Stimulated activated naive CD8-positive, alpha-beta T cell treated with anti-CD3 and anti-CD28 coated beads, Interleukin-15, Interleukin-2, amounts not matched to agents 100 ng/mL and 50 ng/mL, for 24 hours (primary cell): ENCODE results near the gene AGPAT2.
A peak's percentile ranks its signal among the peaks of the same experiment; 100 is the strongest.

Experiments used
- H3K27ac Mint-ChIP-seq: one replicate; pipeline ENCODE4 v1.8.0; 2021; ENCODE audit warnings: mild to moderate bottlenecking, mixed read lengths
- H3K27me3 Mint-ChIP-seq: one replicate; pipeline ENCODE4 v1.8.0; 2021; ENCODE audit warnings: mixed read lengths
- H3K36me3 Mint-ChIP-seq: one replicate; pipeline ENCODE4 v1.8.0; 2021; ENCODE audit warnings: low read depth, mixed read lengths
- H3K4me1 Mint-ChIP-seq: one replicate; pipeline ENCODE4 v1.8.0; 2021; ENCODE audit warnings: low read depth, mixed read lengths
- H3K4me3 Mint-ChIP-seq: one replicate; pipeline ENCODE4 v1.8.0; 2021; ENCODE audit warnings: mild to moderate bottlenecking, mixed read lengths
- H3K9me3 Mint-ChIP-seq: one replicate; pipeline ENCODE4 v1.8.0; 2021; ENCODE audit warnings: mixed read lengths

The AGPAT2 gene

DNA sequence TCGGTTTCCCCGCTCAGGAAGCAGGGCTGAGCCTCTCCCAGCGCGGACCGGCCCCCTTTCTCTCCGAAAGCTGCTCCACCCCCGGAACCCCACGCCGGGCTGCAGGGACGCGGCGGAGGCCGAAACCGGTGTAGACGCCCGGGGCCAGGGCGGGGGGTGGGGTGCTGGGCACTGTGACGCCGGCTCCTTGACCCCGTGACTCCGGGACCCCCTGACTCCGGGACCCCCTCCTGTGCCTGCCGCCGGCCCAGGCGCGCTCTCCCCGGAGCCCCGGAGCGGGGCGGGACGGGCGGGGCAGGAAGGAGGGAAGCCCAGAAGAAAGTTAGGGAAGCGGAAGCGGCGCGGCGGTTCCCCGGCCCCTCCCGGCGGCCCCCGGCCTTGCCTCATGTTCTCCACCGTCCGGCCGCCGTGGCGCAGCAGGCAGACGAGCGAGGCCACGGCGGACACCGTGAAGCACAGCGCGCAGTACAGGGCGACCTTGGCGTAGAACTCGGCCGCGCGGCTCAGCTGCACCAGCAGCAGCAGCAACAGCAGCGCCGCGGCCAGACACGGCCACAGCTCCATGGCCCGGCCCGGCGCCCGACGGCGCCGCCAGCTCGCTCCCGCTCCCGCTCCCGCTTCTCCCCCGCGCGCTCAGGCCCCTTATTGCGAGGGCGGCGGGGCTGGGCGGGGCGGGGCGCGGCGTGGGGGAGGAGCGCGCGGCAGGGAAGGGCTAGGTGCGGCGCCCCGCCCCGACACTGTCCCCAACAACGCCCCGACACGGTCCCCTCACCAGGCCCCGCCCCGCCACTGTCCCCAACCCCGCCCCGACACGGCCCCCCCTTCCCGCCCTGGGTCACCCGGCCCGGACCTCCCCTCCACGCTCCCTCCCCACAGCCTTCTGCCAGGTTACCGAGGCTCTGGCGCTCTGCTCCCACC, at the start of gene AGPAT2:
AGPAT2 (minus strand) TSS at position 664 of the 918 bp plus-strand sequence; CDS start at position 564, 100 bp downstream.
- no peaks in the 10 kb centered on the region for H3K4me1 Mint-ChIP-seq
- H3K4me3 Mint-ChIP-seq, result peak within 1 kb of the TSS; percentile 76
- H3K27me3 Mint-ChIP-seq, result no peaks in the 10 kb centered on the region
- no peaks in the 10 kb centered on the region for H3K9me3 Mint-ChIP-seq
- H3K27ac Mint-ChIP-seq, result no peak within 1 kb of the TSS
- H3K36me3 Mint-ChIP-seq, result no peaks in the 10 kb centered on the region

GRCh38 chr9:136735812-136736480, 48.7 kb upstream of the AGPAT2 start:
- no peak overlapping the region for H3K4me3 Mint-ChIP-seq
- H3K36me3 Mint-ChIP-seq, result no peaks in the 10 kb centered on the region
- no peak overlapping the region for H3K27ac Mint-ChIP-seq
- H3K27me3 Mint-ChIP-seq, result no peaks in the 10 kb centered on the region
- peaks cover 33% of the 10 kb centered on the region for H3K4me1 Mint-ChIP-seq
- no peaks in the 10 kb centered on the region for H3K9me3 Mint-ChIP-seq

DNA sequence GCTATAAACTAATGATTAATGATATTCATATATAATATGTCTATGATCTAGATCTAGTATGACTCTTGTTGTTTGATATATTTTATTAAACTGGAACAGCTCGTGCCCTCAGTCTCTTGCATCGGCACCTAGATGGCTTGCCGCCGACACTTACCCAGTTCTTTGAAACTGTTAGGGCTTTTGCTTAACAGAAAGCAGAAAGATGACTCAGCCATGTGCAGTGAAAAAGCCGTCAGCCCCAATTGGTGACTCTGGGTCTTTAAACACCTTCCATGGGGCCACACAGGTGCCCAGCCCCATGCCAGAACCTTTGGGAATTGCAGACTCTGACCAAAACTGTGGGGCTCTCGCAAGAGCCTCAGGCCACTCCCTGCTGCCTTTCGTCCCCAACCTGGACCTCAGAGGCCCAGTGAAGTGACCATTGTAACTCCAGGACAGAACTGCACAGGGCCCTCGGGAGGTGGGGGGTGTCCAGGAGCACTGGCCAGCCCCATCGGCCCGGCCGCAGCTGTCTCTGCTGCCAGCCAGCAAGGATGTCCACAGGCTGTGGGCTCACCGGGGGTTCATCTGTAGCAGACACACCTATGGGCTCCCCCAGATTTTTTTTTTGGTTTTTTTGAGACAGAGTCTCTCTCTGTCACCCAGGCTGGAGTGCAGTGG, 47.7 kb upstream of the AGPAT2 start:
- Mint-ChIP-seq H3K36me3 (no peaks in the 10 kb centered on the region), H3K4me3 (no peak overlapping the region), H3K27me3 (no peaks in the 10 kb centered on the region), H3K4me1 (peaks cover 27% of the 10 kb centered on the region), H3K27ac (no peak overlapping the region), H3K9me3 (no peaks in the 10 kb centered on the region)

DNA sequence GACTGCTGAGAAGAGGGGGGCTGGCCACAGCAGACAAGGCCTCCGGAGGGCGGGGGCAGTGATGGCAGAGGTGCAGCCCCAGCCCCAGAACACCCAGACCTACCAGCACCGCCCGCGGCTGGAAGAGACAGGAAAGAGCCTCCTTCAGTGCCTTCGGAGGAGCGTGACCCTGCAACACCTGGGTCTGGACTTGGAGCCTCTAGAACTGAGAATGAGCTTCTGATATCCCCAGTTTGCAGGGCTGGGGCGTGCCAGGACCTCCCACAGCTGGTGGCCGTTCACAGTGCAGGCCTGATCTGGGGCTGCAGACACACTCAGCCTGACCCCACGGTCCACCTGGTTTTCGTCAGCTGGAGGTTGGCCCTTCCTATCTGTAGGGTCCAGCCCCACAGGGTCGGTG, 46.4 kb upstream of the AGPAT2 start:
- no peak overlapping the region for H3K4me3 Mint-ChIP-seq
- H3K27ac Mint-ChIP-seq, result no peak overlapping the region
- no peaks in the 10 kb centered on the region for H3K9me3 Mint-ChIP-seq
- H3K27me3 Mint-ChIP-seq, result no peaks in the 10 kb centered on the region
- no peaks in the 10 kb centered on the region for H3K36me3 Mint-ChIP-seq
- peaks cover 29% of the 10 kb centered on the region for H3K4me1 Mint-ChIP-seq

DNA sequence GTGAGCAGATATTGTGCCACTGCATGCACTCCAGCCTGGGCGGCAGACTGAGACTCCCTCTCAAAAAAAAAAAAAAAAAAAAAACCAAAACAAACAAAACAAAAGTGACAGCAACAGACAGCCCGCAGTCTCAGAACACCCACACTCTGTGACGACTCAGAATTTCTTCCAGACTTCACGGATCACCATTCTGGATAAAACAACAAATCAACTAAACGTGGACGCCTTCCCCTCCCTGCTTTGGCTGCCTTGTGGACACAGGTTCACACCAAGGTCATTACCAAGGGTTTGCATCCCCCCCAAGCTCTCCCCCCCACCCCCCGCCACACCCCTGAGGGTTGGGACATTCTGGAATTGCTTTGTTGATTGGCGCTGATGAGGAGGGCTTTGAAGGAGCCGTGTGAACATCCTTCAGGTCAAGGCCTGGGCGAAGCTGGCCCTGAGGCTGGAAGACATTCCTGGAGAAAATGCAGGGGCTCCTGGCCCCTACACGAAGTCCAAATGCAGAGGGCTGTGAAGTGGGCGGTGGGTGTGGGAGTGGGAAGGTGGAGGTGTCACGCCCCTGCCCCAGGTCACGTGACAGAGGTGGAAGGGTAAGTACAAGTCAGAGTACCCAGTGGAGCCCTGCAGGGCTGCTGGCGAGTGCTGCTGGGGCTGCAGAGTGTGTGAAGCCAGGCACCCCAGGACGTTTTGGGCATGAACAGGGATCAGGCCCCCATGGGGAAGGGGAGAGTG, 45.4 kb upstream of the AGPAT2 start:
- Mint-ChIP-seq H3K9me3 (no peaks in the 10 kb centered on the region), H3K4me3 (no peak overlapping the region), H3K4me1 (peaks cover 25% of the 10 kb centered on the region), H3K27ac (no peak overlapping the region), H3K27me3 (no peaks in the 10 kb centered on the region), H3K36me3 (peaks cover under 1% of the 10 kb centered on the region)

GRCh38 chr9:136729926-136730325, 42.7 kb upstream of the AGPAT2 start:
- Mint-ChIP-seq H3K9me3 (no peaks in the 10 kb centered on the region), H3K4me3 (peak overlapping the region; percentile 70), H3K4me1 (peaks cover 41% of the 10 kb centered on the region), H3K27ac (no peak overlapping the region), H3K36me3 (peaks cover 25% of the 10 kb centered on the region), H3K27me3 (no peaks in the 10 kb centered on the region)

- Mint-ChIP-seq H3K4me1 (peaks cover 47% of the 10 kb centered on the region), H3K27ac (no peak overlapping the region), H3K36me3 (peaks cover 32% of the 10 kb centered on the region), H3K27me3 (no peaks in the 10 kb centered on the region), H3K4me3 (peak overlapping the region; percentile 70), H3K9me3 (no peaks in the 10 kb centered on the region)
These were observed 41.9 kb upstream of the AGPAT2 start for GRCh38 chr9:136729144-136729543.

- no peaks in the 10 kb centered on the region for H3K9me3 Mint-ChIP-seq
- H3K27me3 Mint-ChIP-seq, result no peaks in the 10 kb centered on the region
- peaks cover 50% of the 10 kb centered on the region for H3K4me1 Mint-ChIP-seq
- peak overlapping the region; percentile 70 for H3K4me3 Mint-ChIP-seq
- H3K36me3 Mint-ChIP-seq, result peaks cover 37% of the 10 kb centered on the region
- no peak overlapping the region for H3K27ac Mint-ChIP-seq
These were observed 41.4 kb upstream of the AGPAT2 start for GRCh38 chr9:136728548-136729123.

DNA sequence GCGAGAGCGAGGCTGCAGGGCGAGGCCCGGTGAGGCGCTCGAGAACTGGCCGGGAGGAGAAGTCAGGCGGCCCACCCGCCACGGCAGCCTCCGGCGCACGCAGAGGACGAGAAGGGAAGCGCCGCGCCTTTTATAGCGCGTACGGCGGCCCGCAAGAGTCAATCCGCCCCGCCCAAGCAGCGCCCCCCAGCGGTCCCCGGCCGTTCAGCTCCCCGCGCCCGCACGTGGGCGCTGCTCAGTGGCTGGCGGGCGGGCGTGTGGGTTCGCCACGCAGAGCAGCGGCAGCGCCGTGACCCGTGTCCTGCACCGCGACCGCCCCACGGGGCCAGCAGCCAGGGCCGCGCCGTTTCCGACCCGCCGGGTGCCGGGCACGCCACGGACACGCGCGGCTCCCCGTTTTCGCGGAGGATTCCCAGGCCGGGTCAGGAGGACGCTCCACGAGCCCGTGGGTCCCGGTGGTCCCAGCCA, 40.9 kb upstream of the AGPAT2 start:
- peak overlapping the region; percentile 98 for H3K4me3 Mint-ChIP-seq
- H3K27ac Mint-ChIP-seq, result no peak overlapping the region
- H3K27me3 Mint-ChIP-seq, result no peaks in the 10 kb centered on the region
- peaks cover 51% of the 10 kb centered on the region for H3K4me1 Mint-ChIP-seq
- no peaks in the 10 kb centered on the region for H3K9me3 Mint-ChIP-seq
- H3K36me3 Mint-ChIP-seq, result peaks cover 40% of the 10 kb centered on the region

- Mint-ChIP-seq H3K27ac (peak overlapping the region; percentile 99), H3K4me1 (peaks cover 40% of the 10 kb centered on the region), H3K36me3 (peaks cover 40% of the 10 kb centered on the region), H3K27me3 (no peaks in the 10 kb centered on the region), H3K9me3 (no peaks in the 10 kb centered on the region), H3K4me3 (peak overlapping the region; percentile 98)
These were observed 39.5 kb upstream of the AGPAT2 start for GRCh38 chr9:136726631-136727191.

- Mint-ChIP-seq H3K27ac (peak overlapping the region; percentile 99), H3K4me3 (peak overlapping the region; percentile 98), H3K4me1 (peaks cover 38% of the 10 kb centered on the region), H3K9me3 (no peaks in the 10 kb centered on the region), H3K36me3 (peaks cover 42% of the 10 kb centered on the region), H3K27me3 (no peaks in the 10 kb centered on the region)
These were observed 38.9 kb upstream of the AGPAT2 start for GRCh38 chr9:136726118-136726517.

GRCh38 chr9:136725612-136726011, 38.4 kb upstream of the AGPAT2 start:
- H3K4me1 Mint-ChIP-seq, result peaks cover 40% of the 10 kb centered on the region
- H3K27ac Mint-ChIP-seq, result peak overlapping the region; percentile 83
- H3K9me3 Mint-ChIP-seq, result no peaks in the 10 kb centered on the region
- H3K36me3 Mint-ChIP-seq, result peaks cover 43% of the 10 kb centered on the region
- peak overlapping the region; percentile 98 for H3K4me3 Mint-ChIP-seq
- H3K27me3 Mint-ChIP-seq, result no peaks in the 10 kb centered on the region

DNA sequence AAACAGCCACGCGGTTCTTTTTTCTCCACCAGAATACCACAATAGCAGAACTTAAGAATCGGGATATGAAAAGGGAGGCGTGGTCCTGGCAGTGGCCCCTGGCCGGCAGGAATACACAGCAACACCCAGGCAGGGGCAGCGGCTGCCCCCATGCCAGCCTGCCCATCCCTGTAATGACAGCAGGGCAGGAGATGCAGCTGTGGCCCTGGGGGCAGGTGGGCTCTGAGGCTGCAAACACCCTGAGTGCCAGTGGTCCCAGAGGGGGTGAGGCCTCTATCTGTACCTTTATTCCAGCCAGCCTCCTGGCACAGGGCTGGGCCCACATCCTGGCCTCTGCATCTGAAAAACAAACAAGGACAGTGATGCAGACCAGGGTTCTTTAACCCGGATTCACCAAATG, 37.5 kb upstream of the AGPAT2 start:
- no peaks in the 10 kb centered on the region for H3K27me3 Mint-ChIP-seq
- peak overlapping the region; percentile 98 for H3K4me3 Mint-ChIP-seq

DNA sequence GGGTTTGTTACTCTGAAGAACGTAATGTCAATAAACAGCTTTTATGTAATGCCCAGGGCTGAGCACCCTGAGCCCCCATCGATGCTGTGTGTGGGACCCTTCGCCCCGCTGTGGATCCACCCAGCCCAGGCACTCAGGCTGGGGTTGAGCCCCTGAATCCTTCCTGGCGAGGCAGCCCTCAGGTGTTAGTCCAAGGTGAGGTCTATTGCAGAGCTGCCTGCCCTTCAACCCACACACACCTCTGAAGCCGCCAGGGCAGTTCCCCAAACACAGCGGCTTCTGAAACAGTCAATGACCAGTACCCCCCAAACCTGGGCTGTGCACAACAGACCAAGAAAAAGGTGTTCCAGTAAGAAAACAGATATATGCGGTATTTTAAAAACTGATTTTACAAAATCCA, 36.7 kb upstream of the AGPAT2 start:
- Mint-ChIP-seq H3K27me3 (no peaks in the 10 kb centered on the region), H3K9me3 (no peaks in the 10 kb centered on the region), H3K36me3 (peaks cover 43% of the 10 kb centered on the region), H3K27ac (peak overlapping the region; percentile 81), H3K4me1 (peaks cover 33% of the 10 kb centered on the region), H3K4me3 (peak overlapping the region; percentile 98)

More for the DNA sequence above, 37.5 kb upstream of the AGPAT2 start:
- Mint-ChIP-seq H3K36me3 (peaks cover 43% of the 10 kb centered on the region), H3K9me3 (no peaks in the 10 kb centered on the region), H3K4me1 (peaks cover 39% of the 10 kb centered on the region), H3K27ac (peak overlapping the region; percentile 81)
